ENCODE data around the gene AKAP13. TPM values are rescaled to one million over a fixed set of nuclear protein-coding genes. Genes with fewer than 3 reads are reported as not detected.

Gene AKAP13
- total and polyA plus RNA-seq, 2 donors (not counting 1 experiment from before 2014, with no cell fraction given) = 73.8 to 358 TPM

DNA sequence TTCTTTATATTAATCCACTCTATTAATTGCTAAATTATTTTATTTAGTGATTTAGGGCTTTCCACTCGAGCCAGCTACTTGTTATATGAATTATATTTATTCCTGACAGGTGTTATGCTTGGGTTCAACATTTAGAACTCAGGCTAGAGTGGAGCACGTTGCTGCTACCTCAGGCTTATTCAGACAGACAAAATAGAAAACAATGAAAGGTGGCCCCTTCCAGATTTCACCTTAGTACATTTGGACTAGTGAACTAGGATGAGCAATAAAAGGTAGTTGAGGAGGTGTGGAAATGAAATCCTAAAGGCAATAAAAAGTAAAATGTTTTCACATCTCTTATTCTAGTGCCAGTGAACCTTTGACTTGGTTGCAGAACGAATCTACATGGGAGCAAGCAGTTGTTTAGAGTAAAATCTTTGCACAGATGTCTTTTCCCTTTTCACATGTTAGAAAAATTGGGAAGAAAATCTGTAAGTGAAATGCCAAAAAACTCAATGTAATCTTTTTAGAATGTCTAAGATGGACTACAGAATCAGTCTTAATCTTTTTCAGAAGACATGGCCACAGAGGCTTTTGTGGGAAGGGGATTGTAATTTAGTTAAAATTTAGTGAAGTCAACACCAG is 63.8 kb downstream of the AKAP13 start:
- intact Hi-C loops (cut with micrococcal nuclease) = loop anchor here (5.0 kb wide), 2 partner anchors 38 to 62 kb away; partner anchors contain the start of gene AKAP13
- no peaks in the 10 kb centered on the region for H3K9me3 Mint-ChIP-seq (ENCODE audit: insufficient read depth)
- Histone ChIP-seq H3K36me3 (replicated peaks in 1 of 2; ENCODE audit: control extremely low read depth in 1 of 2, control insufficient read depth in 1 of 2, extremely low read depth in 1 of 2, insufficient read depth in 2 of 2, low read length in 1 of 2) (no peaks in the 10 kb centered on the region), H3K4me1 (ENCODE audit: control insufficient read depth in 2 of 2, insufficient read depth in 2 of 2, low read length in 2 of 2) (peaks cover 35 to 41% of the 10 kb centered on the region in 2 donors), H3K27me3 (replicated peaks in 1 of 4; ENCODE audit: control extremely low read depth in 1 of 4, control insufficient read depth in 3 of 4, insufficient read depth in 4 of 4, low read length in 3 of 4) (no peaks in the 10 kb centered on the region), H3K4me2 (replicated peaks; ENCODE audit: low read depth, low read length, poor library complexity, severe bottlenecking) (peak overlapping the region; percentile 67), H3K4me3 (ENCODE audit: control extremely low read depth in 1 of 5, extremely low read depth in 1 of 5, insufficient read depth in 1 of 5, low read depth in 2 of 5, low read length in 4 of 5) (peak overlapping the region in 1 of 5 experiments; percentile 46), H3K79me2 (ENCODE audit: control insufficient read depth, insufficient read depth, low read length) (peaks cover 87% of the 10 kb centered on the region), H4K20me1 (ENCODE audit: control insufficient read depth, insufficient read depth, low read length, poor library complexity, severe bottlenecking) (peaks cover 48% of the 10 kb centered on the region), H3K27ac (ENCODE audit: low read length in 2 of 2) (peak overlapping the region; percentile 53 to 80), H2AFZ (ENCODE audit: insufficient read depth, low read depth, low read length, poor library complexity, severe bottlenecking) (no peak overlapping the region), H3K9ac (ENCODE audit: low read length) (peak overlapping the region; percentile 38), H3K9me3 (ENCODE audit: control extremely low read depth in 1 of 3, control insufficient read depth in 2 of 3, insufficient read depth in 1 of 3, low read length in 2 of 3) (peaks cover 0 to 3% (median 0%) of the 10 kb centered on the region in 3 donors)
- H3K4me1 Mint-ChIP-seq = peaks cover 70% of the 10 kb centered on the region
- TF ChIP-seq EZH2 (IDR thresholded peaks at IDR 0.05; ENCODE audit: borderline replicate concordance, insufficient read depth, low read depth, low read length, poor library complexity, severe bottlenecking) = no peak
- TF ChIP-seq, protein P1, sequence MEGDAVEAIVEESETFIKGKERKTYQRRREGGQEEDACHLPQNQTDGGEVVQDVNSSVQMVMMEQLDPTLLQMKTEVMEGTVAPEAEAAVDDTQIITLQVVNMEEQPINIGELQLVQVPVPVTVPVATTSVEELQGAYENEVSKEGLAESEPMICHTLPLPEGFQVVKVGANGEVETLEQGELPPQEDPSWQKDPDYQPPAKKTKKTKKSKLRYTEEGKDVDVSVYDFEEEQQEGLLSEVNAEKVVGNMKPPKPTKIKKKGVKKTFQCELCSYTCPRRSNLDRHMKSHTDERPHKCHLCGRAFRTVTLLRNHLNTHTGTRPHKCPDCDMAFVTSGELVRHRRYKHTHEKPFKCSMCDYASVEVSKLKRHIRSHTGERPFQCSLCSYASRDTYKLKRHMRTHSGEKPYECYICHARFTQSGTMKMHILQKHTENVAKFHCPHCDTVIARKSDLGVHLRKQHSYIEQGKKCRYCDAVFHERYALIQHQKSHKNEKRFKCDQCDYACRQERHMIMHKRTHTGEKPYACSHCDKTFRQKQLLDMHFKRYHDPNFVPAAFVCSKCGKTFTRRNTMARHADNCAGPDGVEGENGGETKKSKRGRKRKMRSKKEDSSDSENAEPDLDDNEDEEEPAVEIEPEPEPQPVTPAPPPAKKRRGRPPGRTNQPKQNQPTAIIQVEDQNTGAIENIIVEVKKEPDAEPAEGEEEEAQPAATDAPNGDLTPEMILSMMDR (IDR thresholded peaks at IDR 0.05) = no peak
- H3K4me3 Mint-ChIP-seq = peak overlapping the region; percentile 64
- no peak for ATAC-seq (ENCODE audit: low read depth)
- no CpG with 5 or more reads among the region's 3 CpGs for WGBS (ENCODE audit: insufficient coverage)
- DNase-seq = no peak
- CTCF ChIA-PET = interaction anchor here (0.7 to 1.9 kb wide), 4 partner anchors 25 to 148 kb away, joined by 3 to 7 read pairs (median 4); no protein-coding TSS in a partner anchor
- no peaks in the 10 kb centered on the region for H3K27me3 Mint-ChIP-seq
- peak overlapping the region; percentile 82 for H3K27ac Mint-ChIP-seq
- POLR2A ChIA-PET = interaction anchor here (0.7 to 1.4 kb wide), 2 partner anchors 14 to 116 kb away, joined by 3 to 4 read pairs; no protein-coding TSS in a partner anchor

DNA sequence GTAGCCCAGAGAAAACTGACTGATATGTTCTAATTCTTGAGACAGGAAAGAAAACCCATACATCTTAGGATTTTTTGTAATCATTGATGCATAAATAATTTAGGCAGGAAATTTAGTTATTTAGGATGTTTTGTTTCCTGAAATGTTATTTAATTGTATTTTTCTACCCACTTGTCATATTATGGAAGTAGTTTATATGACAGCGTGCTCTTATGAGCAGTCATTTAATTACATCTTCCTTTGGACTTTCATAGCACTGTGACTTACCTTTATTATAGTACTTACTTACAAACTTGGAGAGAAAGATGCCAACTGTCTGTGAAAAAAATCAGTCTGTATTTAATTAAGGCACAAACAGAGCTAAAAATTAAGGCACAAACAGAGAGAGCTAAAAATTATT is 65.0 kb downstream of the AKAP13 start:
- WGBS (ENCODE audit: insufficient coverage) = no CpG with 5 or more reads among the region's 1 CpG
- Histone ChIP-seq H3K4me1 (ENCODE audit: control insufficient read depth in 2 of 2, insufficient read depth in 2 of 2, low read length in 2 of 2) (peaks cover 32 to 37% of the 10 kb centered on the region in 2 donors), H4K20me1 (ENCODE audit: control insufficient read depth, insufficient read depth, low read length, poor library complexity, severe bottlenecking) (peaks cover 50% of the 10 kb centered on the region), H3K27me3 (replicated peaks in 1 of 4; ENCODE audit: control extremely low read depth in 1 of 4, control insufficient read depth in 3 of 4, insufficient read depth in 4 of 4, low read length in 3 of 4) (no peaks in the 10 kb centered on the region), H3K79me2 (ENCODE audit: control insufficient read depth, insufficient read depth, low read length) (peaks cover 93% of the 10 kb centered on the region), H2AFZ (ENCODE audit: insufficient read depth, low read depth, low read length, poor library complexity, severe bottlenecking) (no peak overlapping the region), H3K9ac (ENCODE audit: low read length) (no peak overlapping the region), H3K4me2 (replicated peaks; ENCODE audit: low read depth, low read length, poor library complexity, severe bottlenecking) (peak overlapping the region; percentile 3), H3K4me3 (ENCODE audit: control extremely low read depth in 1 of 5, extremely low read depth in 1 of 5, insufficient read depth in 1 of 5, low read depth in 2 of 5, low read length in 4 of 5) (no peak overlapping the region), H3K36me3 (replicated peaks in 1 of 2; ENCODE audit: control extremely low read depth in 1 of 2, control insufficient read depth in 1 of 2, extremely low read depth in 1 of 2, insufficient read depth in 2 of 2, low read length in 1 of 2) (no peaks in the 10 kb centered on the region), H3K9me3 (ENCODE audit: control extremely low read depth in 1 of 3, control insufficient read depth in 2 of 3, insufficient read depth in 1 of 3, low read length in 2 of 3) (peaks cover 1 to 7% (median 3%) of the 10 kb centered on the region in 3 donors), H3K27ac (ENCODE audit: low read length in 2 of 2) (no peak overlapping the region)
- Mint-ChIP-seq H3K4me3 (no peak overlapping the region), H3K4me1 (peaks cover 75% of the 10 kb centered on the region), H3K27me3 (no peaks in the 10 kb centered on the region), H3K9me3 (ENCODE audit: insufficient read depth) (no peaks in the 10 kb centered on the region), H3K27ac (no peak overlapping the region)
- TF ChIP-seq EZH2 (IDR thresholded peaks at IDR 0.05; ENCODE audit: borderline replicate concordance, insufficient read depth, low read depth, low read length, poor library complexity, severe bottlenecking) = no peak
- TF ChIP-seq, protein P1 (IDR thresholded peaks at IDR 0.05) = no peak
- ChIA-PET POLR2A (no interaction called here), CTCF (no interaction called here)
- DNase-seq = no peak
- intact Hi-C loops (cut with micrococcal nuclease) = no loop called here
- ATAC-seq (ENCODE audit: low read depth) = no peak

Data from B cell (primary cell).